ENCODE data around the gene ZBTB47. TPM values are rescaled to one million over a fixed set of nuclear protein-coding genes. Genes with fewer than 3 reads are reported as not detected.

The ZBTB47 gene
- total RNA-seq, 1 experiment from 2014 or later: 8.1 TPM

GRCh38 chr3:42707620-42708355 is 54.3 kb downstream of the ZBTB47 start:
- DNase-seq: no peak
- Histone ChIP-seq H3K4me2 (no peak overlapping the region), H3K79me2 (ENCODE audit: low read depth) (no peaks in the 10 kb centered on the region), H3K27ac (no peak overlapping the region), H3K4me1 (replicated peaks; ENCODE audit: insufficient read depth) (no peaks in the 10 kb centered on the region), H4K20me1 (ENCODE audit: insufficient read depth) (no peaks in the 10 kb centered on the region), H3K9me2 (ENCODE audit: insufficient read depth) (no peaks in the 10 kb centered on the region), H3K4me3 (no peak overlapping the region), H3K36me3 (ENCODE audit: low read depth) (no peaks in the 10 kb centered on the region), H3K9me3 (ENCODE audit: insufficient read depth, low read depth) (no peaks in the 10 kb centered on the region), H2AFZ (no peak overlapping the region), H3F3A (ENCODE audit: insufficient read depth, low read depth) (no peaks in the 10 kb centered on the region), H3K27me3 (ENCODE audit: insufficient read depth, low read depth) (no peaks in the 10 kb centered on the region)
- POLR2A ChIA-PET (ENCODE audit: unreplicated experiment): no interaction called here
- intact Hi-C loops (cut with micrococcal nuclease; ENCODE audit: unreplicated experiment): no loop called here
- CTCF ChIA-PET: no interaction called here
- no peak for TF ChIP-seq EZH2 (IDR thresholded peaks at IDR 0.05; ENCODE audit: low read depth)
- no TSS peak for BruUV-seq (replicated peaks)

GRCh38 chr3:42708611-42709151 is 55.2 kb downstream of the ZBTB47 start:
- no peaks in the 10 kb centered on the region for H3K4me1 ChIP-seq (replicated peaks; ENCODE audit: insufficient read depth)
- POLR2A ChIA-PET (ENCODE audit: unreplicated experiment): interaction anchor here (0.6 kb wide), 1 partner anchor 1977 kb away, joined by 3 read pairs; no protein-coding TSS in a partner anchor
- H3K9me3 ChIP-seq (ENCODE audit: insufficient read depth, low read depth): no peaks in the 10 kb centered on the region
- CTCF ChIA-PET: no interaction called here
- intact Hi-C loops (cut with micrococcal nuclease; ENCODE audit: unreplicated experiment): no loop called here
- BruUV-seq (replicated peaks): no TSS peak
- H3K27me3 ChIP-seq (ENCODE audit: insufficient read depth, low read depth): no peaks in the 10 kb centered on the region
- no peak overlapping the region for H3K4me3 ChIP-seq
- H2AFZ ChIP-seq: no peak overlapping the region
- H3K4me2 ChIP-seq: no peak overlapping the region
- no peaks in the 10 kb centered on the region for H4K20me1 ChIP-seq (ENCODE audit: insufficient read depth)
- no peaks in the 10 kb centered on the region for H3F3A ChIP-seq (ENCODE audit: insufficient read depth, low read depth)
- H3K9me2 ChIP-seq (ENCODE audit: insufficient read depth): no peaks in the 10 kb centered on the region
- no peaks in the 10 kb centered on the region for H3K36me3 ChIP-seq (ENCODE audit: low read depth)
- TF ChIP-seq EZH2 (IDR thresholded peaks at IDR 0.05; ENCODE audit: low read depth): no peak
- TF ChIP-seq CTCF (conservative IDR thresholded peaks at IDR 0.05): no peak
- no peak overlapping the region for H3K27ac ChIP-seq
- H3K79me2 ChIP-seq (ENCODE audit: low read depth): no peaks in the 10 kb centered on the region
- DNase-seq: no peak

GRCh38 chr3:42709621-42710020 is 56.1 kb downstream of the ZBTB47 start:
- no peak overlapping the region for H3K27ac ChIP-seq
- no peaks in the 10 kb centered on the region for H3K9me2 ChIP-seq (ENCODE audit: insufficient read depth)
- no peaks in the 10 kb centered on the region for H3F3A ChIP-seq (ENCODE audit: insufficient read depth, low read depth)
- POLR2A ChIA-PET (ENCODE audit: unreplicated experiment): no interaction called here
- no peaks in the 10 kb centered on the region for H3K79me2 ChIP-seq (ENCODE audit: low read depth)
- H3K4me2 ChIP-seq: no peak overlapping the region
- CTCF ChIA-PET: no interaction called here
- no peak overlapping the region for H3K4me3 ChIP-seq
- no peak for DNase-seq
- H3K36me3 ChIP-seq (ENCODE audit: low read depth): no peaks in the 10 kb centered on the region
- intact Hi-C loops (cut with micrococcal nuclease; ENCODE audit: unreplicated experiment): no loop called here
- no peak overlapping the region for H2AFZ ChIP-seq
- BruUV-seq (replicated peaks): no TSS peak
- H4K20me1 ChIP-seq (ENCODE audit: insufficient read depth): no peaks in the 10 kb centered on the region
- no peaks in the 10 kb centered on the region for H3K27me3 ChIP-seq (ENCODE audit: insufficient read depth, low read depth)
- no peaks in the 10 kb centered on the region for H3K4me1 ChIP-seq (replicated peaks; ENCODE audit: insufficient read depth)
- H3K9me3 ChIP-seq (ENCODE audit: insufficient read depth, low read depth): no peaks in the 10 kb centered on the region
- TF ChIP-seq EZH2 (IDR thresholded peaks at IDR 0.05; ENCODE audit: low read depth) (no peak), CTCF (conservative IDR thresholded peaks at IDR 0.05) (no peak)
